ENCODE data around the gene MT4.

The MT4 gene

DNA sequence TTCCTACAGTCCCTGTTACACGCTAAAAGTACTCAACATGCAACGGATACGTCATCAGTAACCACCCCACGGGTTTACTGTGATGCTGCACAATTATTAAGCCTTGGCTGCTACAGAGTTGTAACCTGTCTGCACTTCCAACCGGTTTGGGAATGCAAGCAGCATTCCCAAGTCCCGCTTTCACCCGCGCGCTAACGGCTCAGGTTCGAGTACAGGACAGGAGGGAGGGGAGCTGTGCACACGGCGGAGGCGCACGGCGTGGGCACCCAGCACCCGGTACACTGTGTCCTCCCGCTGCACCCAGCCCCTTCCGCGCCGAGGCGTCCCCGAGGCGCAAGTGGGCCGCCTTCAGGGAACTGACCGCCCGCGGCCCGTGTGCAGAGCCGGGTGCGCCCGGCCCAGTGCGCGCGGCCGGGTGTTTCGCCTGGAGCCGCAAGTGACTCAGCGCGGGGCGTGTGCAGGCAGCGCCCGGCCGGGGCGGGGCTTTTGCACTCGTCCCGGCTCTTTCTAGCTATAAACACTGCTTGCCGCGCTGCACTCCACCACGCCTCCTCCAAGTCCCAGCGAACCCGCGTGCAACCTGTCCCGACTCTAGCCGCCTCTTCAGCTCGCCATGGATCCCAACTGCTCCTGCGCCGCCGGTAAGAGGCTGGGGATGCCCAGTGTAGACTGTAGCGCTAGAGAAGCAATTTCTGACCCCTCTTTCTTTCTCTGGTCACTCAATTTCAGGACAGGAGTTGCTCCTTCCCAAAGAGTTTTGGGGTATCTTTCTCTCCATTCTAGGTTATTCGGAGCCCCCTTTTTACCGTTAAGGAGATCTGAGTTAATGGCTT lies 43.4 kb downstream of the MT4 start, which contains the start of gene MT2A:
Gene MT2A (plus strand): TSS at position 542 of the 833 bp plus-strand sequence. CDS start 72 bp downstream, at position 614.
- peak; percentile 99 for DNase-seq (ENCODE audit: low read depth)
- TF ChIP-seq, protein P1, sequence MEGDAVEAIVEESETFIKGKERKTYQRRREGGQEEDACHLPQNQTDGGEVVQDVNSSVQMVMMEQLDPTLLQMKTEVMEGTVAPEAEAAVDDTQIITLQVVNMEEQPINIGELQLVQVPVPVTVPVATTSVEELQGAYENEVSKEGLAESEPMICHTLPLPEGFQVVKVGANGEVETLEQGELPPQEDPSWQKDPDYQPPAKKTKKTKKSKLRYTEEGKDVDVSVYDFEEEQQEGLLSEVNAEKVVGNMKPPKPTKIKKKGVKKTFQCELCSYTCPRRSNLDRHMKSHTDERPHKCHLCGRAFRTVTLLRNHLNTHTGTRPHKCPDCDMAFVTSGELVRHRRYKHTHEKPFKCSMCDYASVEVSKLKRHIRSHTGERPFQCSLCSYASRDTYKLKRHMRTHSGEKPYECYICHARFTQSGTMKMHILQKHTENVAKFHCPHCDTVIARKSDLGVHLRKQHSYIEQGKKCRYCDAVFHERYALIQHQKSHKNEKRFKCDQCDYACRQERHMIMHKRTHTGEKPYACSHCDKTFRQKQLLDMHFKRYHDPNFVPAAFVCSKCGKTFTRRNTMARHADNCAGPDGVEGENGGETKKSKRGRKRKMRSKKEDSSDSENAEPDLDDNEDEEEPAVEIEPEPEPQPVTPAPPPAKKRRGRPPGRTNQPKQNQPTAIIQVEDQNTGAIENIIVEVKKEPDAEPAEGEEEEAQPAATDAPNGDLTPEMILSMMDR (conservative IDR thresholded peaks at IDR 0.05; ENCODE audit: low read depth, low read length): no peak
- peak within 1 kb of the TSS; percentile 87 for H3K4me3 ChIP-seq (ENCODE audit: low read depth, low read length)

DNA sequence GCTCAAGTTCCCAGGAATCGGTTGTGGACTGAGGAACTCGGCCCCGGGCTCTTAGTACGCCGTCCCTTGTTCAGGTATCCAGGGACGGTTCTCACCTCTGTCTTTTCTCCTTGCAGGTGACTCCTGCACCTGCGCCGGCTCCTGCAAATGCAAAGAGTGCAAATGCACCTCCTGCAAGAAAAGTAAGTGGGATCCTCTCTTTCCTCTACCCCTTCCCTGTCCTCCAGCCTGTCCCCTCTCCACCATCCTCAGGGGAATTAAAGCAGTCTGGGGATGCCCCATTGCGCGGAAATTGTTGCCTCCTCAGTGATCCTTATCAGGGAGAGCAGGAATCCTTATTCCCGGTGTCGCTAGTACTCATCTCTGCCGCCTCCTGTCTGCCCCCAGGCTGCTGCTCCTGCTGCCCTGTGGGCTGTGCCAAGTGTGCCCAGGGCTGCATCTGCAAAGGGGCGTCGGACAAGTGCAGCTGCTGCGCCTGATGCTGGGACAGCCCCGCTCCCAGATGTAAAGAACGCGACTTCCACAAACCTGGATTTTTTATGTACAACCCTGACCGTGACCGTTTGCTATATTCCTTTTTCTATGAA lies 44.1 kb downstream of the MT4 start:
- peak overlapping the region; percentile 87 for H3K4me3 ChIP-seq (ENCODE audit: low read depth, low read length)
- DNase-seq (ENCODE audit: low read depth): no peak
- TF ChIP-seq, protein P1 (conservative IDR thresholded peaks at IDR 0.05; ENCODE audit: low read depth, low read length): peak; percentile 0

DNA sequence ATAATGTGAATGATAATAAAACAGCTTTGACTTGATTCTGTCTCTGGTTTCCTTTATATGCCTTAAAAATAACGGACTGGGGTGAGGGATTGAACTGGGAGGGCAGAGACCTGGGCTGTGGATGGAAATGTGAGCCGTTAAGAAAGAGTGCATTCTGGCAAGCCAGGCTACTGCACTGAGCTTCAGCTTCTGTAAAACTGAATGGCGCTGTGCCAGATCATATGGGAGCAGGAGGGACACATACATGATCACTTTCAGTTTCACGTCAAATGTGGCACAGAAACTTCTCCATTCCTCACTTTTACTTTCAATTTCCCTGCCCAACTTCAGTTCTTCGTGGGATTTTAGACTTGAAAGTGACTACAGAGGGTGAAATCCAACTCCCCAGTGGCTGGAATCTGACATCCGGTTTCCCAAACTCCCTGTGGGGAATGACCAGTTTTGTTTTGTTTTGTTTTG lies 44.6 kb downstream of the MT4 start:
- TF ChIP-seq, protein P1 (conservative IDR thresholded peaks at IDR 0.05; ENCODE audit: low read depth, low read length): no peak
- peak overlapping the region; percentile 87 for H3K4me3 ChIP-seq (ENCODE audit: low read depth, low read length)
- peak; percentile 94 for DNase-seq (ENCODE audit: low read depth)

DNA sequence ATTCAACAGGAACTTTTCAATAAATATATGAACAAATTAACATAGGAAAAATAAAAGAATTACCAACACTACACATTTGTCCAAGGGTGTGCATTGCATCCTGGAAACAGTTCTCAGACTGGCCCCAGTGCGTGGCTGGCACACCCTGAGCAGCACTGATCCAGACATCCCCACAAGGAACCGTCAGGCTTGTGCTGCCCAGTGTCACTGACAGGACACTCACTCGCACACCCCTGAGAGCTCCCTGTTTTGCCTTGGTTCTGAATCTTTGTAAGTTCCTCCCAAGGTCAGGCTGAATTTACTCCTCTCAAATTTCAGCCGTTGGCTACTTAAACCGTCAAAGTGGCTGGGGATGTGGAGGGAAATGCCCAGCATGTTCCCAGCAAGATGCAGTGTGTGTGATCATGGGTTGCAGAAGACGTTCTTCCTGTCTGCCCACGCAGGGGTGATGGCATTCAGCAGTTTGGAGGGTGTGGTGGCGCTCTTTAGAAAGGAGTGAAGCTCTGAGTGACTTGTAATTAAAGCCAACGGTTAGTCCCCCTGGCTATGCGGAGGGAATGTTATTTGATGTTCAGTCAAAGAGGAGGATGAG lies 45.2 kb downstream of the MT4 start:
- peak overlapping the region; percentile 87 for H3K4me3 ChIP-seq (ENCODE audit: low read depth, low read length)
- TF ChIP-seq, protein P1 (conservative IDR thresholded peaks at IDR 0.05; ENCODE audit: low read depth, low read length): peak; percentile 19
- DNase-seq (ENCODE audit: low read depth): peak; percentile 96

- H3K4me3 ChIP-seq (ENCODE audit: low read depth, low read length): peak overlapping the region; percentile 87
- TF ChIP-seq, protein P1 (conservative IDR thresholded peaks at IDR 0.05; ENCODE audit: low read depth, low read length): no peak
- peak; percentile 63 for DNase-seq (ENCODE audit: low read depth)
Measured at GRCh38 chr16:56610609-56611111, 45.8 kb downstream of the MT4 start.

DNA sequence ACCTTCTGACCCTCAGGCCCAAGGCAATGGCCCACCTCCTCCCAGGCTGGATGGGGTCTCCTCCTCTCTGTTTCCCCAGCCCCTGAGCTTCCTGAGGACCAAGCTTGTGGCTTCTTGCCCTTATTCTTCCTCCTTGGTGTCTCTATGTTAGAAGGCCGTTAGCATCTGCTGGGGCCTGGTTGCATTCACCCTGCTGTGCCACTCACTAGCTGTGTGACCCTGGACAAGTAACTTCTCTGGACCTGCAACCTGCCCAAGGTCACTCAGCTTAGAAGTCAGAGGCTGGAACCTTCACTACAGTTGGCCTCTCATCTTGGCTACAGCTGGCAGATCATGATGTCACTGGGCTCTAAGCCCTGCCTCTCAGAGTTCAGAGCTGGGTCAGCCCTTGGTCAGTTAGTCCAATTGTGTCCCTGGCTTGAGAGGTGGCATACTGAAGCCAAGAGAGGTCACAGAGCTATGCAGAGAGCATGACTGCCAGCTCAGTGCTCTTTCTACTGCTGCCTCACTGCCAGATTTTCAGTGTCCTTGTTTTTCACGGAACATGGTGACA lies 46.5 kb downstream of the MT4 start:
- TF ChIP-seq, protein P1 (conservative IDR thresholded peaks at IDR 0.05; ENCODE audit: low read depth, low read length): no peak
- peak; percentile 52 for DNase-seq (ENCODE audit: low read depth)
- no peak overlapping the region for H3K4me3 ChIP-seq (ENCODE audit: low read depth, low read length)

All from choroid plexus epithelial cell (primary cell).